ENCODE data around the gene RP2.

RP2 gene

GRCh38 chrX:46837558-46838485 is 979 bp downstream of the RP2 start:
- Histone ChIP-seq H3K79me2 (ENCODE audit: insufficient read depth, low read length) (peaks cover 54% of the 10 kb centered on the region), H4K20me1 (ENCODE audit: insufficient read depth, low read length) (no peaks in the 10 kb centered on the region), H2AFZ (ENCODE audit: low read length) (no peak overlapping the region), H3K4me1 (ENCODE audit: insufficient read depth, low read length, severe bottlenecking) (peaks cover 39% of the 10 kb centered on the region), H3K36me3 (ENCODE audit: insufficient read depth, low read length) (no peaks in the 10 kb centered on the region), H3K4me2 (ENCODE audit: low read length) (peak overlapping the region; percentile 82), H3K9me2 (ENCODE audit: low read depth, low read length) (no peaks in the 10 kb centered on the region), H3K27me3 (ENCODE audit: insufficient read depth, low read length) (no peaks in the 10 kb centered on the region), H3K9me3 (ENCODE audit: low read length) (no peaks in the 10 kb centered on the region), H3K27ac (ENCODE audit: low read depth, low read length, poor library complexity, severe bottlenecking) (peak overlapping the region; percentile 78), H3K4me3 (ENCODE audit: low read depth, low read length, poor library complexity, severe bottlenecking) (peak overlapping the region; percentile 99), H3K9ac (ENCODE audit: low read length) (peak overlapping the region; percentile 95), H3F3A (ENCODE audit: insufficient read depth, low read length) (no peaks in the 10 kb centered on the region)
- TF ChIP-seq EZH2 (IDR thresholded peaks at IDR 0.05; ENCODE audit: borderline replicate concordance, low read length), result no peak
- TF ChIP-seq CTCF (IDR thresholded peaks at IDR 0.05; ENCODE audit: low read length), result no peak

GRCh38 chrX:46838486-46838870 is 1.6 kb downstream of the RP2 start:
- Histone ChIP-seq H3K79me2 (ENCODE audit: insufficient read depth, low read length) (peaks cover 58% of the 10 kb centered on the region), H3K4me2 (ENCODE audit: low read length) (peak overlapping the region; percentile 82), H3K27me3 (ENCODE audit: insufficient read depth, low read length) (no peaks in the 10 kb centered on the region), H3K27ac (ENCODE audit: low read depth, low read length, poor library complexity, severe bottlenecking) (peak overlapping the region; percentile 78), H3K4me3 (ENCODE audit: low read depth, low read length, poor library complexity, severe bottlenecking) (peak overlapping the region; percentile 99), H3K9ac (ENCODE audit: low read length) (peak overlapping the region; percentile 95), H2AFZ (ENCODE audit: low read length) (no peak overlapping the region), H3K9me3 (ENCODE audit: low read length) (no peaks in the 10 kb centered on the region), H3K9me2 (ENCODE audit: low read depth, low read length) (no peaks in the 10 kb centered on the region), H3F3A (ENCODE audit: insufficient read depth, low read length) (no peaks in the 10 kb centered on the region), H3K36me3 (ENCODE audit: insufficient read depth, low read length) (0 out of 2 replicates have a peak, but pooled peaks cover 3% of the 10 kb centered on the region), H3K4me1 (ENCODE audit: insufficient read depth, low read length, severe bottlenecking) (peaks cover 39% of the 10 kb centered on the region), H4K20me1 (ENCODE audit: insufficient read depth, low read length) (no peaks in the 10 kb centered on the region)
- no peak for TF ChIP-seq CTCF (IDR thresholded peaks at IDR 0.05; ENCODE audit: low read length)
- TF ChIP-seq EZH2 (IDR thresholded peaks at IDR 0.05; ENCODE audit: borderline replicate concordance, low read length), result no peak

- H3K9me3 ChIP-seq (ENCODE audit: low read length), result no peaks in the 10 kb centered on the region
- no peak for TF ChIP-seq EZH2 (IDR thresholded peaks at IDR 0.05; ENCODE audit: borderline replicate concordance, low read length)
- TF ChIP-seq CTCF (IDR thresholded peaks at IDR 0.05; ENCODE audit: low read length), result no peak
- H3K4me1 ChIP-seq (ENCODE audit: insufficient read depth, low read length, severe bottlenecking), result peaks cover 39% of the 10 kb centered on the region
- H3K9me2 ChIP-seq (ENCODE audit: low read depth, low read length), result no peaks in the 10 kb centered on the region
- peak overlapping the region; percentile 95 for H3K9ac ChIP-seq (ENCODE audit: low read length)
- H3K4me2 ChIP-seq (ENCODE audit: low read length), result peak overlapping the region; percentile 82
- H3K36me3 ChIP-seq (ENCODE audit: insufficient read depth, low read length), result 0 out of 2 replicates have a peak, but pooled peaks cover 4% of the 10 kb centered on the region
- H3K4me3 ChIP-seq (ENCODE audit: low read depth, low read length, poor library complexity, severe bottlenecking), result peak overlapping the region; percentile 99
- no peaks in the 10 kb centered on the region for H3F3A ChIP-seq (ENCODE audit: insufficient read depth, low read length)
- no peaks in the 10 kb centered on the region for H4K20me1 ChIP-seq (ENCODE audit: insufficient read depth, low read length)
- peaks cover 62% of the 10 kb centered on the region for H3K79me2 ChIP-seq (ENCODE audit: insufficient read depth, low read length)
- H3K27me3 ChIP-seq (ENCODE audit: insufficient read depth, low read length), result no peaks in the 10 kb centered on the region
- no peak overlapping the region for H2AFZ ChIP-seq (ENCODE audit: low read length)
- H3K27ac ChIP-seq (ENCODE audit: low read depth, low read length, poor library complexity, severe bottlenecking), result no peak overlapping the region
Measured at GRCh38 chrX:46838974-46839480, 2.2 kb downstream of the RP2 start.

Data from OCI-LY1 (cell line).